GM12874 (cell line): Measurements from ENCODE around the gene RDM1.

Experiments used
- TF ChIP-seq, protein P1 (sequence below): IDR thresholded peaks from 2 replicates; pipeline ENCODE4 v1.5.1; 2011; ENCODE audit warnings: low read depth, mild to moderate bottlenecking, control low read depth, low read length, moderate library complexity; ENCODE audit not compliant: insufficient read depth

The RDM1 gene

GRCh38 chr17:35947156-35947585 lies 16.6 kb upstream of the RDM1 start:
- TF ChIP-seq, protein P1, sequence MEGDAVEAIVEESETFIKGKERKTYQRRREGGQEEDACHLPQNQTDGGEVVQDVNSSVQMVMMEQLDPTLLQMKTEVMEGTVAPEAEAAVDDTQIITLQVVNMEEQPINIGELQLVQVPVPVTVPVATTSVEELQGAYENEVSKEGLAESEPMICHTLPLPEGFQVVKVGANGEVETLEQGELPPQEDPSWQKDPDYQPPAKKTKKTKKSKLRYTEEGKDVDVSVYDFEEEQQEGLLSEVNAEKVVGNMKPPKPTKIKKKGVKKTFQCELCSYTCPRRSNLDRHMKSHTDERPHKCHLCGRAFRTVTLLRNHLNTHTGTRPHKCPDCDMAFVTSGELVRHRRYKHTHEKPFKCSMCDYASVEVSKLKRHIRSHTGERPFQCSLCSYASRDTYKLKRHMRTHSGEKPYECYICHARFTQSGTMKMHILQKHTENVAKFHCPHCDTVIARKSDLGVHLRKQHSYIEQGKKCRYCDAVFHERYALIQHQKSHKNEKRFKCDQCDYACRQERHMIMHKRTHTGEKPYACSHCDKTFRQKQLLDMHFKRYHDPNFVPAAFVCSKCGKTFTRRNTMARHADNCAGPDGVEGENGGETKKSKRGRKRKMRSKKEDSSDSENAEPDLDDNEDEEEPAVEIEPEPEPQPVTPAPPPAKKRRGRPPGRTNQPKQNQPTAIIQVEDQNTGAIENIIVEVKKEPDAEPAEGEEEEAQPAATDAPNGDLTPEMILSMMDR, result peak; percentile 91

DNA sequence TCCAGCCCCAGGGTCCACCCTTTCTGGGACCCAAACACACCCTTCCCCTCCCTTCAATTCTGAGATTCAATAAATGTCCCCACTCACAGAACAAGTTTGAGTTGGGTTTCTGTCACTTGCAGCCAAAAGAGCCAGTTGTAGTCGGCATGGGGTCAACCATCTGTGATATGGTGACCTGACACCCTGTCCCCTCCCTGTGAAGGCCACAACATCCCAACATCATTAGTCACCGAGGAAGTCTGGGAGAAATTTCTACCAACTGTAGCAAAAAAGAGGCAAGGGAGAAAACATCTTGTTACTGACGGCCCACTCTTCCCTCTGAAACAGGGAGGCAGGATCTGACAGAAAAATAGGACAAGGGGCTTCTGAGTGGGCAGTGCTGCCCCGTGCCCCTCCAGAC lies 13.6 kb upstream of the RDM1 start:
- TF ChIP-seq, protein P1, result no peak

DNA sequence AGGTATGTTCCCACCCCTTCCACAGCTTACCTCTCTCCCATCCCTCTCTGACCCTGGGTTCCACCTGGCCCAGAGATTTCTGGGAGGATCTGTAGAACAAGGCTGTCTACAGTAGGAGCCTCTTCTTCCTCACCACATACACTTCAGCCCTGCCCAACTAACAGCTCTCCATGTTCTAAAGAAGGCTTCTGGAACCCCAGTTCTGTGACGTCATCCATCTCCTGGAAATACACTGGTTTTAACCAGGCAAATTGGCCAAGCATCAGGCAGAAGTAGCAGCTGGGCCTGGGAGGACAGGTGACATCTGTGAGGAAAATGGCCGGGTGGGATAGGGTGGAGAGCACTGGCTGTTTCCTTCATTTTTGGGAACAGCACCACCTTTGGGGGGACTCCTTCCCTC lies 13.0 kb upstream of the RDM1 start, which contains the start of gene LYZL6:
LYZL6 (minus strand) TSS at position 177 of the 400 bp plus-strand sequence. CDS start 4,357 bp downstream, outside the sequence.
- TF ChIP-seq, protein P1, result no peak

DNA sequence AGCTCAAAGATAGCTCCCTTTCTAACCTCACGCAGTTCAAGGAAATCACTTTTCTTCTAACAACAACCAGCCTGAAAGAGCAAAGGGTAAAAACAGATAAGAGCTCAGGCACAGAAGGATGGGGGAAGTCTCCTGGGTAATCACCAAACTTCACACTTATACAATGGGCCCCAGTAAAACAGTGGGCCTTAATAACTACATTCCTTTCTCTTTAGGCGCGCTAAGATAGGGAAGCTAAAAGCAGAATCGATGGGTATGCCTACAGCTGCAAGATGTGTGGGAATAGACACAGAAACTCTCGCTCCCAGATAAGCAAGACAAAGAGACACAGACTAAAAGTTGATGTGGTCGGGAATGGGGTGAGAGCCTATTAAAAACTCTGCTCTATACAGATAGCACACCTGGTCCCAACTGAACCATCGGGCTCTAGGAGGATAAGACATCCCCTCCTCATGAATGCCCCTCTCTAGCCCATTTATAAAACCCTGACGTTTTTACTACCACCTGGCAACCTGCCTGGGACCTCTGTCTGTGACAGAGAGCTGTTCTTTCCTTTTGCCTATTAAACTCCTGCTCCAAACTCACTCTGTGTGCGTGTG lies 12.1 kb upstream of the RDM1 start:
- TF ChIP-seq, protein P1, result no peak

- TF ChIP-seq, protein P1, result no peak
These were observed 5.5 kb upstream of the RDM1 start for GRCh38 chr17:35936063-35936462.

- TF ChIP-seq, protein P1, result no peak
These were observed 4.2 kb upstream of the RDM1 start for GRCh38 chr17:35934760-35935159.

GRCh38 chr17:35932586-35932985 lies 2.0 kb upstream of the RDM1 start:
- TF ChIP-seq, protein P1, result no peak
